Breast epithelium (tissue), 4 donors: ENCODE results near the gene DUSP7. TPM values are rescaled to one million over a fixed set of nuclear protein-coding genes. Genes with fewer than 3 reads are reported as not detected.

ENCODE experiments used
- DNase-seq, 2 donors: peaks; one replicate each; pipeline ENCODE4 v3.0.0-alpha.2; 2019; ENCODE audit warnings: low spot score in 2 of 2
- H3K27ac ChIP-seq, 2 donors: fragments of 200-600 bp; sonication (generic) in 1 of 2; one replicate each; pipeline ENCODE4 v1.5.1; 2016 to 2019; ENCODE audit warnings: mild to moderate bottlenecking in 1 of 2
- H3K27me3 ChIP-seq, 2 donors: fragments of 200-600 bp; sonication (generic) in 1 of 2; one replicate each; pipeline versions ENCODE4 v1.5.1 to v1.6.0; 2017 to 2019; ENCODE audit warnings: control low read depth in 1 of 2, mild to moderate bottlenecking in 1 of 2
- H3K36me3 ChIP-seq: fragments of 200-600 bp; one replicate; pipeline ENCODE4 v1.5.1; 2019
- H3K4me1 ChIP-seq, 2 donors: fragments of 200-600 bp; sonication (generic); one replicate each; pipeline ENCODE4 v1.5.1; 2016 to 2019; ENCODE audit warnings: control low read depth in 1 of 2
- H3K4me3 ChIP-seq, 3 donors: fragments of 200-600 bp; sonication (generic); 1 replicate in 2 of 3; 2 replicates in 1 of 3; pipeline ENCODE4 v1.5.1; 2016 to 2019; ENCODE audit warnings: mild to moderate bottlenecking in 3 of 3, moderate library complexity in 2 of 3
- H3K9me3 ChIP-seq, 2 donors: fragments of 200-600 bp; sonication (generic) in 1 of 2; one replicate each; pipeline ENCODE4 v1.5.1; 2016 to 2019; ENCODE audit warnings: control low read depth in 1 of 2
- POLR2A ChIP-seq: fragments of 450-650 bp; IDR thresholded peaks from one replicate; pipeline ENCODE4 v1.6.1; 2016; ENCODE audit warnings: antibody characterized with exemption, mild to moderate bottlenecking, moderate library complexity
- POLR2AphosphoS5 ChIP-seq, 3 donors: sonication (generic); formaldehyde crosslinking; IDR thresholded peaks; one replicate each; pipeline ENCODE4 v1.6.1; 2017; ENCODE audit warnings: antibody characterized with exemption in 3 of 3
- intact Hi-C: fragments of 100-400 bp; cut with DNase I; formaldehyde crosslinking; loops from one replicate; pipeline ENCODE4 v1.15.1; 2023; ENCODE audit warnings: low total_unique reads
- total RNA-seq, 3 donors: library from RNA; depleted of rRNA; stranded (reverse); fragments of >200 nt; gene quantifications; one replicate each; pipeline ENCODE4 v1.1.0, GENCODE V29; 2016
- TF ChIP-seq, protein P1 (sequence below), 3 donors: fragments of 450-650 bp; IDR thresholded peaks; one replicate each; pipeline ENCODE4 v1.5.1; 2016 to 2017; ENCODE audit warnings: antibody characterized with exemption in 3 of 3, mild to moderate bottlenecking in 3 of 3, moderate library complexity in 3 of 3

Gene DUSP7
- total RNA-seq, 3 donors from 2014 or later, result 7.0 to 11.1 (median 8.6) TPM

DNA sequence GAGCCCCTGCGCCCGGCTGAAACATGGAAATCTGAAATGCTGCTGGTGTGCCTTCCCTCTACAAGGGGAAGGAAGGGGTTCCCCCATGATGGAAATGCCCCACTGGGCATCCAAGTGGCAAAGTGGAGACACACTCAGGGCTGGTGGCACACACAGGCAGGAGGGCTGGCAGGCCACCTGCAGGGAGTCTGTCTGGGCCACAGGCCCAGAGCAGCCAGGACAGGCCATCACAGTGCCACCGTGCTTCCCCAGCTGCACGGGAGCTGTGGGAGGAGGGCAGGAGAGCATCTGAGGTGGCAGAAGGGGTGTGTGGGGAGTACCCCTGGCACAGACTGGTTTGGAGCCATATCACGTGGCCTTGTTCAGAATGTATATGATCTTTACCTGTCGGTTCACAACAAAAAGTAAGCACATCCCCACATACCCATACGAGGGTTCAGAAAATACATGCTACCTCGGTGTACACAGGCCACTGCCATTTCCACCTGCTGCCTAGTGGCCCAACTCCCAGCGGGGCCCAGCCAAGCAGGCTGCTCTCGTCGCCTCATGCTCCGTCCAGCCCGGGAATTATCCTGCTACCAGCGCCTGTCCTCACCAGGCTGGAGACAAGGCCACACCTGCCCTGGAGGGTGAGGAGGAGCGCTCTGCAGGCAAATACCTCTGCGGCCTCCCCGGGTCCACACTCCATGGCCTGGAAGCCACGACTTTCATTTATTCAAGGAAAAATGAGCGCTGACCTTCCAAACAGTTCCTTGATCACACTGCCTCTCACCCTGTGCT is 22.6 kb upstream of the DUSP7 start:
- Histone ChIP-seq H3K9me3 (no peaks in the 10 kb centered on the region), H3K27me3 (no peaks in the 10 kb centered on the region), H3K27ac (no peak overlapping the region), H3K4me1 (no peaks in the 10 kb centered on the region), H3K36me3 (no peaks in the 10 kb centered on the region), H3K4me3 (no peak overlapping the region)
- TF ChIP-seq, protein P1, sequence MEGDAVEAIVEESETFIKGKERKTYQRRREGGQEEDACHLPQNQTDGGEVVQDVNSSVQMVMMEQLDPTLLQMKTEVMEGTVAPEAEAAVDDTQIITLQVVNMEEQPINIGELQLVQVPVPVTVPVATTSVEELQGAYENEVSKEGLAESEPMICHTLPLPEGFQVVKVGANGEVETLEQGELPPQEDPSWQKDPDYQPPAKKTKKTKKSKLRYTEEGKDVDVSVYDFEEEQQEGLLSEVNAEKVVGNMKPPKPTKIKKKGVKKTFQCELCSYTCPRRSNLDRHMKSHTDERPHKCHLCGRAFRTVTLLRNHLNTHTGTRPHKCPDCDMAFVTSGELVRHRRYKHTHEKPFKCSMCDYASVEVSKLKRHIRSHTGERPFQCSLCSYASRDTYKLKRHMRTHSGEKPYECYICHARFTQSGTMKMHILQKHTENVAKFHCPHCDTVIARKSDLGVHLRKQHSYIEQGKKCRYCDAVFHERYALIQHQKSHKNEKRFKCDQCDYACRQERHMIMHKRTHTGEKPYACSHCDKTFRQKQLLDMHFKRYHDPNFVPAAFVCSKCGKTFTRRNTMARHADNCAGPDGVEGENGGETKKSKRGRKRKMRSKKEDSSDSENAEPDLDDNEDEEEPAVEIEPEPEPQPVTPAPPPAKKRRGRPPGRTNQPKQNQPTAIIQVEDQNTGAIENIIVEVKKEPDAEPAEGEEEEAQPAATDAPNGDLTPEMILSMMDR (IDR thresholded peaks at IDR 0.05), result no peak
- TF ChIP-seq POLR2AphosphoS5 (IDR thresholded peaks at IDR 0.05) (no peak), POLR2A (no peak)
- no peak for DNase-seq
- intact Hi-C loops, result no loop called here

DNA sequence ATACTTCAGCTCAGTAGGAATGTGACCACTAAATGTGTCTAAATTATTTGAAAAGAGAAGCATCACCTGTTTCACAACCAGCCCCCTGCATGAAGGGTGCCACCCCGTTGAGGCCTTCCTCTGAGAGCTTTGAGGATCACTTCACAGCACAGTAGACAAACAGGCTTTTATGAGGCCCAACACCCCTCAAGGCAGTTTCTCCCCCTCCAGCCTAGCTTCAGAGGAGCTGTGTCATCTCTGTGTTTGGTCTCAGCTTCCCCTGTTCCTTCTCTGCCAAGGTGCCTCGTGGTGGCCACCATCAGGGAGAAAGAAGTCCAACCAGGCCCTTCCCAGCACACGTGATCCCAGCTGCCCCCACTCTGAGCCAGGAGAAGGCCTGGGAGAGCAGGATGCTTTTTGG is 21.6 kb upstream of the DUSP7 start:
- Histone ChIP-seq H3K27me3 (no peaks in the 10 kb centered on the region), H3K27ac (peak overlapping the region in 1 of 2 donors; percentile 38), H3K4me3 (no peak overlapping the region), H3K36me3 (no peaks in the 10 kb centered on the region), H3K9me3 (no peaks in the 10 kb centered on the region), H3K4me1 (no peaks in the 10 kb centered on the region)
- intact Hi-C loops, result no loop called here
- TF ChIP-seq POLR2AphosphoS5 (IDR thresholded peaks at IDR 0.05) (no peak), POLR2A (no peak)
- TF ChIP-seq, protein P1 (IDR thresholded peaks at IDR 0.05), result no peak
- DNase-seq, result no peak

DNA sequence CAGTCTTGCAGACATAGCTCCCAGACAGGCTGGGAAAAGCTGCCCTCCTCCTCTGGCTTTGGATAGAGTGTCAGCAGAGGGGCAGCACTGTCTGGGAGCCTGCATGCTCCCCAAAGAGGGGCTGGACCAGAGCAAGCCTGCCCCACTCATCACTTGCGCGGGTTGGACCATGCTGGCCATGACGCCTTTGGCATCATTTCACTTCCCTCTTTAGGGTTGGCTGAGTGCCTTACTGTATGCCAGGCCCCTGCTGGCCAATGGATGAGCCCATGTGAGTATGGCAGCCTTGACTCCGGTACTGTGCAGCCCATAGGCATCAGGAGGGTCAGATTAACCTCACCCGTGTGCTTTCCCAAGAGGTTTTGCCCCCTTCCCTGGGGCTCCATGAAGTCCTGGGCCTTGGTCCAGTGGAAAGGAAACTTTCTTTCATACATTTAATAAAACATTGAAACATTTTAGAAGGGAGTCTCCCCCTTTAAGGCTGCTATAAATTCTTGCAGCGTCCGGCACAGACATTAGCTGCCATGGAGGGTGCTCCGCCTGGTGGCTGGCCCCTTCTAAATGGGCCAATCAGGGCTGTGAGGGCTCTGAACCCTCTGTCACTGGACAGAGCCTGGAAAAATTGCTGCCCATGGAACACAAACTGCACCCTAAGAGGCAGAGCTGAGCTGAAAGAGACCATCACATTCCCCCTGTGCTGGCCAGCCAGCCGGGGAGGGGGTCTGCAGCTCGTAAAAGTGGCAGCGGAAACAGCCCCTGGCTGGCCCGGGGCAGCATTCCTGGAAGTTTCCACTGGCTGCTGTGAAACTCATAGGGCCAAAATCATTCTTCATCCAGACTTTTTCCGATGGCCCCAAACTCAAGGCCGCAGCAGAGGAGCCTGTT is 20.8 kb upstream of the DUSP7 start:
- DNase-seq, result no peak
- Histone ChIP-seq H3K36me3 (no peaks in the 10 kb centered on the region), H3K4me1 (no peaks in the 10 kb centered on the region), H3K27ac (no peak overlapping the region), H3K4me3 (no peak overlapping the region), H3K27me3 (no peaks in the 10 kb centered on the region), H3K9me3 (no peaks in the 10 kb centered on the region)
- intact Hi-C loops, result no loop called here
- TF ChIP-seq POLR2AphosphoS5 (IDR thresholded peaks at IDR 0.05) (no peak), POLR2A (no peak)
- TF ChIP-seq, protein P1 (IDR thresholded peaks at IDR 0.05), result no peak

DNA sequence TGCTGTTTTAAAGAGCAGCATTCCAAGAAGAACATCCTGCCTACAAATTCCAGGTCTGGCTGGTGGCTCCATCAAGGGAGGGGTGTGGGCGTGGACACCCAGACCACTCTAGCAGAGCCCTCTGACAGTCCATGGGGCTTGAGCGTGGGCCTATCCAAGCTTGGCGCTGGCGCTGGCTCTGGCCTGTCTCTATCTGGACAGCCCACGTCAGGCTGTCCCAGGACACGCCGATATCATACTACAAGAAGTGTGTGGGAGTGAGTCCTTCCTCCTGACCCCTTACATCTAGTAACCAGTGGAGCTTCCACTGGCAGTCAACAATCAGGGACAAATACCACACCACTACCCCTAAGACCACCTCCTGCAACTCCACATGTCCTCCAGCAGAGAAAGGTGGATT is 17.1 kb upstream of the DUSP7 start:
- TF ChIP-seq, protein P1 (IDR thresholded peaks at IDR 0.05), result no peak
- TF ChIP-seq POLR2AphosphoS5 (IDR thresholded peaks at IDR 0.05) (no peak), POLR2A (no peak)
- intact Hi-C loops, result no loop called here
- Histone ChIP-seq H3K27ac (no peak overlapping the region), H3K27me3 (no peaks in the 10 kb centered on the region), H3K9me3 (no peaks in the 10 kb centered on the region), H3K4me3 (no peak overlapping the region), H3K4me1 (peaks cover 0 to 2% of the 10 kb centered on the region in 2 donors), H3K36me3 (no peaks in the 10 kb centered on the region)
- DNase-seq, result no peak

DNA sequence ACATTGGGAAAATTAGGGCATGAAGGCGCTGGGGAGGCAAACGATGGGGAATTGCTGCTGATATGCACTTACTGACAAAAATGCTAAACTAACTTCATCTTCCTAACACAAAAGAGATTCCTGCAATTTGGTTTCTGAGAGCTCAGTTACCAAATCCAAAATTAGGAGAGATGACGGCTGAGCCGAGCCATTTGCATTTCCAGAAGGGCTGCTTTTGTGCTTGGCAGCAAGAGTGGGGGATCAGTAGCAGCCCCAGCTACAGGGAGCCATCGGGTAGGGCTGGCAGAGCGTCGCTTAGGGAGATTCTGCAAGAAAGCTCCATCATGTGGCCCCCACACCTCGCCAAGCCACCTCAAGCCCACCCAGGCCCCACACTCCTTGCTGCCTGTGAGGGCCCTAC is 16.1 kb upstream of the DUSP7 start:
- Histone ChIP-seq H3K9me3 (no peaks in the 10 kb centered on the region), H3K36me3 (no peaks in the 10 kb centered on the region), H3K4me1 (peaks cover 4 to 5% of the 10 kb centered on the region in 2 donors), H3K27ac (no peak overlapping the region), H3K27me3 (no peaks in the 10 kb centered on the region), H3K4me3 (no peak overlapping the region)
- intact Hi-C loops, result no loop called here
- no peak for DNase-seq
- TF ChIP-seq, protein P1 (IDR thresholded peaks at IDR 0.05), result no peak
- TF ChIP-seq POLR2A (no peak), POLR2AphosphoS5 (IDR thresholded peaks at IDR 0.05) (no peak)
